IPS-18c (cell line): Measurements from ENCODE around the gene PPP1R14B.

Experiments used
- H3K4me3 ChIP-seq: 2 replicates; pipeline ENCODE4 v1.7.0; 2013; ENCODE audit warnings: low read depth, mild to moderate bottlenecking, low read length, moderate library complexity; ENCODE audit not compliant: insufficient read depth
- H3K9me3 ChIP-seq: one replicate; pipeline ENCODE4 v1.6.1; 2013; ENCODE audit warnings: mild to moderate bottlenecking, low read length, moderate library complexity; ENCODE audit not compliant: control insufficient read depth, insufficient read depth

PPP1R14B gene

GRCh38 chr11:64226507-64227051 is 20.2 kb downstream of the PPP1R14B start:
- Histone ChIP-seq H3K9me3 (peaks cover 5% of the 10 kb centered on the region), H3K4me3 (peak overlapping the region; percentile 93)

DNA sequence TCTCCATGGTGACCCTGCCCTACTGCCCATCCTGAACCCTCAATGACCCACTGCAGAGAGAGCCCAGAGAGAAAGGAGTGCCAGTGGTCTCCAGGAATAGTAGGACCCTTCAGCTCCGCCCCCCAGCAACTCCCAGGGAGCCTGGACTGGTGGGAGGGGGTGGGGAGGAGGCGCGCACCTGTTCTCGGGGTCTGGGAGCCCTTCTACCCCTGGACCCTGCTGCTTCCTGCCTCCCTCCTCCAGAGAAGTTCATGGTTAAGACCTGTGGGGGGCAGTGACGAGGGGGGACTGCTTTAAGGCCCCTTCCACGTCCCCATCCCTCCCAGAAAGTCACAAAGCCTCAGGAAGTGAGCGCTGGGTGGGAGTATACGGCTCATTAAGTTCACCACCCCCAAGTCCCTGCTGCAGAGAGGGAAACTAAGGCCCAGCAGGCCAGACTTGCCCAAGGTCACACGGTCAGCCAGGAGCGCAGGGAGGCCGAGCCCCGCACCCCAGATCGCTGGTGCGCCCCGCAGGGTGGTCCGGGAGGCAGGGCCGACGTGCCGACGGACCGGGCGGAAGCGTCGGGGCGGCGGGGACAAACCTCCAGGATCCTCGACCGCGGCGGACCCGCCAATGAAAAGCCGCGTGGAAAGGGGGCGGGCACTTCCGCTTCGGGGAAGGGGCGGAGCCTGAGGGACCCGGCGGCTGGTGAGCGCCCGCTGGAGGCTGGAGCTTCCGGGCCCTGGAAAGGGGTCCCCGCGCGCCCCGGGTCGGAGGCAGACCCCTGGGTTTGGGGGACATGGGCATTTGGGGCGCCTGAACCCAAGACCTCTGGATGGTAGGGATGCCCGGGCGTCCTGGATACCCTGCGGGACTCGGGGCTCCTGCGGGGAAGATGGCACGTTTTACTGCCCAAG is 20.9 kb downstream of the PPP1R14B start, which contains the start of the genes NUDT22 and TRPT1:
Gene NUDT22, plus strand, starts transcription at position 667 of the 899 bp plus-strand sequence. CDS start 379 bp downstream, outside the sequence.
Gene TRPT1, minus strand, starts transcription at position 579 of the 899 bp plus-strand sequence. Its CDS starts 326 bp downstream, at position 253.
- peak within 1 kb of the TSS; percentile 93 for H3K4me3 ChIP-seq
- peaks cover 5% of the 10 kb centered on the region for H3K9me3 ChIP-seq

DNA sequence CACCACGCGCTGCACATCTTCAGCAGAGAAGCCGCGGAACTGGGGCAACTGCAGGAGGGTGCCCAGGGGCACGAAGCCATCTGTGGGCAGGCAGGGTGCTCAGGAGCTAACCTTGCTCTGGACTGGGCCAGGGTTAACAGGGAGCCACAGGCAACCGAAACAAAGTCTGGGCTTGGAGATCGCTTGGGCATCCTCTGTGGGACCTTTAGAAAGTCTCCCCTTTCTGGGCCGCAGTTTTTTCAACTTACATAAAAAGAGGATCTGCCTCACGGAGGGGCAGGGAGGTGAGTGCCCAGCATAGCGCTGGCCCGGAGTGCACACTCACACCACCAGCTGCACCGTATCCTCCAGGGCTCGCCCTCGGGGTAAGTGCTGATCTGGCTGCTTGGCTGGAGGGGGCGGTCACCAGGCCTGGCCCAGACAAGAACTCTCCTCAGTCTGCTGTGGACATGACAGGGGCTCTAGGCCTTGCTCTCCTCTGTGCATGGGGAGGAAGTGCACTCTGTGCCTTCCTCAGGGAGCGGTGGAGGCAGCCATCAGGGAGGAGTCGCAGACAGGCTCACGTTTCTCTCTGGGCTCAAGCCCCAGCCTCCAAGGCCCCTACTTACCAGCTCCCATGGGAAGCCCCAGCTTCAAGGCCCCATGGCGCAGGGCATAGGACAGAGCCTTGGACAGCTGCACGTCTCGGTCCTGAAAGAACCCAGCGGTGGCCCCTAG is 21.7 kb downstream of the PPP1R14B start:
- Histone ChIP-seq H3K9me3 (peaks cover 5% of the 10 kb centered on the region), H3K4me3 (peak overlapping the region; percentile 93)

DNA sequence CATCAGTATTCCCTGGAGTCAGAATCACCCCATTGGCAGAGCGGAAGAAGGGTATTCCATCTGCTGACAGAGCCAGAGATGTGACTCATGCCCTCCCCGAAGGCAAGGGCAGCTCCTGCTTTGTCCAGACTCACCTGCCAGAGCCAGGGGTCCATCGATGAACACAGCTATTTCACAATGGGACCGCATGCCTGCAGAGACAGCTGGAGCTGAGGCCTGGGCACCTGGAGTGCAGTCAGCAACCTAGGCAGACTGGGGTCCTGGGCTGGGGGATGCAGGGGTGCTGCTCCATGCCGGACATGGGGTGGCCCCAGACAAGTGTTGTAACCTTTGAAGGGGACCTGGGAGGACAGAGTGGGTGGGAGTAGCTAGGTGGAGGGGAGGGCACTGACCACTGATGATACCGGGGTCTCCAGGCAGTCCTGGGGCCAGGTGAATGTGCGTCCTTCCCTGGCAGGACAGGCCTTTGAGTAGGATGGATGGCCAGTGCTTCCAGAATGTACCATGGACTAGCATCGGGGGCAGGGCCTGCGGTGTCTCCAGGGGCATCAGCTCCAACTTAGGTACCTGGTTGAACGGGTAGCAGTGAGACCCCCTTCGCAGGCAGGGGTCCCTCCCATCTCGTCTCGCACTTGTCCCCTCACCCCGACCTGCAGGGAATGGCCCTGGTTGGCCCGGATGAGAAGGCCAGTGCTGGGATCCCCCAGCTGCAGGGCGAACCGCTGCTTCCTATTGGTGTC is 22.4 kb downstream of the PPP1R14B start:
- Histone ChIP-seq H3K9me3 (peaks cover 5% of the 10 kb centered on the region), H3K4me3 (no peak overlapping the region)

DNA sequence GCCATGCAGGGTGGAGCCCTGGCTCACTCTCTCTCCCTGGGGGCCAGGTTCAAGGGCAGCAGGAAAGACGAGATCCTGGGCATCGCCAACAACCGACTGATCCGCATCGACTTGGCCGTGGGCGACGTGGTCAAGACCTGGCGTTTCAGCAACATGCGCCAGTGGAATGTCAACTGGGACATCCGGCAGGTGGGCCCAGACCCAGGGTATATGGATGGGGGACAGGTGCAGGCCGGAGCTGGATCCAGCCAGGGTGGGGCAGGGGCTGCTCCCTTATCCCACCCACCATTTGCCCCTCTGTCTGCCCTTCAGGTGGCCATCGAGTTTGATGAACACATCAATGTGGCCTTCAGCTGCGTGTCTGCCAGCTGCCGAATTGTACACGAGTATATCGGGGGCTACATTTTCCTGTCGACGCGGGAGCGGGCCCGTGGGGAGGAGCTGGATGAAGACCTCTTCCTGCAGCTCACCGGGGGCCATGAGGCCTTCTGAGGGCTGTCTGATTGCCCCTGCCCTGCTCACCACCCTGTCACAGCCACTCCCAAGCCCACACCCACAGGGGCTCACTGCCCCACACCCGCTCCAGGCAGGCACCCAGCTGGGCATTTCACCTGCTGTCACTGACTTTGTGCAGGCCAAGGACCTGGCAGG is 23.6 kb downstream of the PPP1R14B start:
- Histone ChIP-seq H3K4me3 (no peak overlapping the region), H3K9me3 (peaks cover 5% of the 10 kb centered on the region)

DNA sequence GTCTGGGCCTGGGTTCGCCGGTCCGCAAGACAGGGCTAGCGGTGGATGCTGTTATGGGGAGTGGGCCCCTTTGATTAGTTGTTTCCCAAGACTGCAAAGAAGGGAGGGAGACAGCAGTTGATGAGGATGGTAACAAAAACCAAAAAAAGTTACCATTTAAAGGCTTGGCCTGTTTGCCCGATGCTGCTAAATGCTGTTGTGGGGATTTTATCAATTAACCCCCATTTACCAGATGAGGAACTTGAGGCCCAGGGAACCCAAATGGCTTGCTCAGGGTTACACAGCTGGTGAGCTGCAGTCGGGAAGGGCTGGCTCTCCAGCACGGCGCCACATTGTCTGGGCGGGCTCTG is 24.1 kb downstream of the PPP1R14B start:
- Histone ChIP-seq H3K9me3 (peaks cover 5% of the 10 kb centered on the region), H3K4me3 (no peak overlapping the region)

- Histone ChIP-seq H3K9me3 (peaks cover 5% of the 10 kb centered on the region), H3K4me3 (no peak overlapping the region)
These were observed 25.9 kb downstream of the PPP1R14B start for GRCh38 chr11:64220798-64221197.

DNA sequence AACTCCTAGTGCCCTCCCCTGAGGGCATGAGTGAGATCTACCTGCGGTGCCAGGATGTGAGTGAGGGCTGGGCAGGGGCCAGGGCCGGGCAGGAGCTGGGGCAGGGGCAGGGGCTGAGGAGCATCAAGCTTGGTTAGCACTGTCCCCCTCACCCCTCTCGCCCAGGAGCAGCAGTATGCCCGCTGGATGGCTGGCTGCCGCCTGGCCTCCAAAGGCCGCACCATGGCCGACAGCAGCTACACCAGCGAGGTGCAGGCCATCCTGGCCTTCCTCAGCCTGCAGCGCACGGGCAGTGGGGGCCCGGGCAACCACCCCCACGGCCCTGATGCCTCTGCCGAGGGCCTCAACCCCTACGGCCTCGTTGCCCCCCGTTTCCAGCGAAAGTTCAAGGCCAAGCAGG is 26.5 kb downstream of the PPP1R14B start:
- peaks cover 5% of the 10 kb centered on the region for H3K9me3 ChIP-seq
- no peak overlapping the region for H3K4me3 ChIP-seq

GRCh38 chr11:64219755-64220154 is 27.0 kb downstream of the PPP1R14B start:
- no peak overlapping the region for H3K4me3 ChIP-seq

DNA sequence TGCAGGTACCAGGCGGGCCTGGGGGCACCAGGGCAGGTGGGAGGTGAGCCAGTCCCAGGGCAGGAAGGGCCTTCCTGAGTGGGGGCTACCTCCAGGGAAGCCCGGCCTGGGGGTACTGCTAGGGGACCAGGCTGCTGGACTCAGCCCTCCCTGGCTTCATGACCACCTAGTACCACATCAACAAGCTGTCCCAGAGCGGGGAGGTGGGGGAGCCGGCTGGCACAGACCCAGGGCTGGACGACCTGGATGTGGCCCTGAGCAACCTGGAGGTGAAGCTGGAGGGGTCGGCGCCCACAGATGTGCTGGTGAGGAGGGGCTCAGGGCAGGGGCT is 27.4 kb downstream of the PPP1R14B start:
- Histone ChIP-seq H3K4me3 (no peak overlapping the region), H3K9me3 (peaks cover 5% of the 10 kb centered on the region)

More at GRCh38 chr11:64219755-64220154, 27.0 kb downstream of the PPP1R14B start:
- H3K9me3 ChIP-seq = peaks cover 5% of the 10 kb centered on the region

DNA sequence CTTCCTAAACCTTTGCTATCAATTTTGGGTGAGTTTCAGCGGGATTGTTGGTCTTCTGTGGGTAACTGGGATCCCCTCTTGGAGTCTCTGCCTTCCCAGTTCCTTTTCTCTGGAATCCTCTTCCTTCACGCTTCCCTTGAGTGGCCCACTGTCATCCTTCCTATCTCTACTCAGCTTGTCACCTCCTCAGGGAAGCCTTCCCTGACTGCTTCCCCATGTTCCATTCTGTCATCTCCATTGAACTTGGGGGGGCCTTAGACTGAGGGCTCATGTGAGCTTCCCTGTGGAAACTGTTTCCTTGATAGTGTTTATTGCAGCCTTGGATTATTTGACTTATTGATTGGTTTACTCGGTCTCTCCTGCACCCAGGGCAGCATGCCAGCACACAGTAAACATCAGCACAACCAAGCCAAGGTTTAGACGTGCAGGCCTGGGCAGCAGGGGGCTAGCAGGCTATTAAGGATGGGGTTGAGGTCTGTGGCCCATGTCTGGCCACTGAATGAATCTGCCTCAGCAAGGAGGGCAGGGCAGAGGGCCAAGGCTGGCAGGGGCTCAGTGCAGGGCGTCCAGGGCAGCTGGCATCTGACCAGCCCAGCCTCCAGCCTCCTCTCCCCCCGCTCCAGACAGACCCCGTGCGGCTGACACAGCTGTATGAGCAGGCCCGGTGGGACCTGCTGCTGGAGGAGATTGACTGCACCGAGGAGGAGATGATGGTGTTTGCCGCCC is 28.0 kb downstream of the PPP1R14B start:
- Histone ChIP-seq H3K9me3 (peaks cover 5% of the 10 kb centered on the region), H3K4me3 (no peak overlapping the region)

DNA sequence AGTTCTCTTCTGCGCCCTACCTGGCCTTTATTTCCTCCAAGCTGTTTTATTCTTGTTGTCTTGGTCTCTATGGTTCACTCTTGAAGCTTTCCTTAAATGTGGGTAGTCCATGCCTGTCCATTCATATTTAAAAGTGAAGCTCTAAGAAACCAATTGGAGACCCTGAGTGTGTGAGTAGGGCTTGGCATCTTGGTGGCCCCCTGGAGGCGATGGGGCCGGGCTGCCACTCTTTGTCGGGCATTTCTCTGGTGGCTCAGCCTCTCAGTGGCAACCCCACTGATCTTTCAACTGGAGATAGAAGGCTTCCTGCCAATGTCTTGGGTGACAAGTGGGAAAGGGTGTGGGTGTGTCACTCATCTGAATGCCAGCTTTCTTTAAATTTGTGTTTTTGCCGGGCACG is 29.9 kb downstream of the PPP1R14B start:
- peaks cover 2% of the 10 kb centered on the region for H3K9me3 ChIP-seq
- no peak overlapping the region for H3K4me3 ChIP-seq

- Histone ChIP-seq H3K4me3 (no peak overlapping the region), H3K9me3 (peaks cover 4% of the 10 kb centered on the region)
These were observed 35.4 kb downstream of the PPP1R14B start for GRCh38 chr11:64211181-64211872.

DNA sequence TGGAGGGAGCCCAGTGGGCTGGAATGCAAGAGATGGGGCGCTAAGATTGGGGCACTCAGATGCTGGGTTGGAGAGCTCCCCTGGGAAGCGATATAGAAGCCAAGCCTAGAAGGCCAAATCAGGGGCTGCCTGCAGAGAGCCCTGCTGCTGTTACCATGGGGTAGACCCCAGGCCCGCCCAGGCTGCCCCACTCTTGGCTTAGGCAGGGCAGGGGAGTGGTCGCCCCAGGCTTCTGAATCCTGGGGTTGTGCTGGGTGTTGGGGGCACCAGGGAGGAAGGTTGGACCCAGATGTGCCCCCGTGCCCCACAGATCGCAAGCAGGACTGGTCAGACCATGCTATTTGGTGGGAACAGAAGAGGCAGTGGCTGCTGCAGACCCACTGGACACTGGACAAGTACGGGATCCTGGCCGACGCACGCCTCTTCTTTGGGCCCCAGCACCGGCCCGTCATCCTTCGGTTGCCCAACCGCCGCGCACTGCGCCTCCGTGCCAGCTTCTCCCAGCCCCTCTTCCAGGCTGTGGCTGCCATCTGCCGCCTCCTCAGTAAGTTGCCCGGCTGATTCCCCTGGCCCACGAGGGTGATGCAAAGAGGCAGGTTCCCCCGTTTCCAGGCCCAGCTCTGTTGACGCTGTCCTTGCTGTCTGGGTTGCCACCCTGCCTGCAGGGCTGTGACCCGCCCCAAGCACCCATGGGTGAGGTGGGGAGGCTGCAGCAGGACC is 36.3 kb downstream of the PPP1R14B start:
- Histone ChIP-seq H3K4me3 (no peak overlapping the region), H3K9me3 (peaks cover 2% of the 10 kb centered on the region)

DNA sequence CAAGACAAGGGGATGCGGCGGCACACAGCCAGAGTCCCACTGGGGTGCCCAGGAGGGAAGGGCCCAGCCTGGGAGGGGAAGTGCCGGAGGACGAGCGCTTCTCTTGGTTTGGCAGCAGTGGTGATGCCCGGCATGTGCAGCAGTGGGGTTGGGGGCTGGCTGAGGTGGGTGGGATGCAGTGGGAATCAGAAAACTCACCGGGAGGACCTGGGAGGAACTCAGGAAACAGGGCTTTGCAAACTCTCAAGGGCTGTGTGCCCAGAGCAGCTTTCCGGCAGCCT is 37.2 kb downstream of the PPP1R14B start:
- Histone ChIP-seq H3K4me3 (no peak overlapping the region), H3K9me3 (peaks cover 2% of the 10 kb centered on the region)
